Measurements from ENCODE around the gene CPEB2.

DNA sequence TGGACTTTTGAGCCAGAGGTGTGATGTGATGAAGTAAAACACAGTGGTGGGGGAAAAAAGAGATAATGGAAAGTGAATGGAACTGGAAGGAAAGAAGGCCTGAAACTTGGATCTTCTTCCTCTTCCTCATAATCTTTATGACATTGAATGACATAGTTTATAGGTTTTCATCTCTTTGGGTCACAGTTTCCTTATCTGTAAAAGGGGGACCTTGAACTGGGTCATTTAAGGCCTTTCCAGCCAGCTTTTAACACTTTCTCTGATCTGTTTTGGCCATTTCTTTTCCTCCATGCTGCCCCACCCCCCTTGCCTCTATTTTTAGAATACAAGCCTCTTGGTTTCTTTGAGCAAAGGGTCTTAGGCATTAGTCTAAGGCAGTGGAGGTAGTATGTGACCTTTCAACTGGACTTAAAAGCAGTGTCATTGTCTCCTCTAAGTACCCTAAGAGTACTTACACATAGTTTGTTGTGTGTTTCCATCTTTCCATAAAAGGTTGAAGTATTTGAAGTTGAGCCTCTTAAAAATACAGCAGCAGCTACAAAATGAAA is 7.8 kb downstream of the CPEB2 start:
- TF ChIP-seq CTCF (IDR thresholded peaks at IDR 0.05), result no peak
- no peak for TF ChIP-seq POLR2A (IDR thresholded peaks at IDR 0.05)

All from adrenal gland (tissue), 5 donors.